ENCODE data around the gene AMOTL1.

DNA sequence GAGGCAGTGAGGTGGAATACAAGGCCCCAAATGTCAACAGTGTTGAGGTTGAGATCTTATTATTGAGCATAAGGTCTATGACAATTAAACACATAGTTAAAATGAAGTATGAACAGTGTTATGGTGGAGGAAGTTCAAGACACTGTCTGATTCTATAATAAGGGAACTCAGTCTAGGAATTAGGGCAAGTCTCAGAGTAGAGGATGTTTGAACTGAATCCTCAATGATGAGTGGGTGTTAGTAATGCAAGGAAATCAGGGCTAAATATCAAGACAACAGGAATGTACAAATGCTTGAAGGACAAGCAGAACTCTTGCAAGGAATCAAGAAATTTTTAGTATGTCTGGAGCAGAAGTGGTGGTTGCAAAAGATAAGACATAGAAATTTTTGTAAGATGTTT, 152.2 kb downstream of the AMOTL1 start:
- no peak for TF ChIP-seq FOXM1 (IDR thresholded peaks at IDR 0.05; ENCODE audit: low read depth)
- TF ChIP-seq POLR2AphosphoS5 (IDR thresholded peaks at IDR 0.05; ENCODE audit: low read depth, low read length): no peak
- no peak for TF ChIP-seq FOSL2 (IDR thresholded peaks at IDR 0.05; ENCODE audit: borderline replicate concordance, low read depth)
- no peak for TF ChIP-seq CTCF (IDR thresholded peaks at IDR 0.05)
- TF ChIP-seq YY1 (IDR thresholded peaks at IDR 0.05; ENCODE audit: low read depth): no peak
- TF ChIP-seq, protein P1, sequence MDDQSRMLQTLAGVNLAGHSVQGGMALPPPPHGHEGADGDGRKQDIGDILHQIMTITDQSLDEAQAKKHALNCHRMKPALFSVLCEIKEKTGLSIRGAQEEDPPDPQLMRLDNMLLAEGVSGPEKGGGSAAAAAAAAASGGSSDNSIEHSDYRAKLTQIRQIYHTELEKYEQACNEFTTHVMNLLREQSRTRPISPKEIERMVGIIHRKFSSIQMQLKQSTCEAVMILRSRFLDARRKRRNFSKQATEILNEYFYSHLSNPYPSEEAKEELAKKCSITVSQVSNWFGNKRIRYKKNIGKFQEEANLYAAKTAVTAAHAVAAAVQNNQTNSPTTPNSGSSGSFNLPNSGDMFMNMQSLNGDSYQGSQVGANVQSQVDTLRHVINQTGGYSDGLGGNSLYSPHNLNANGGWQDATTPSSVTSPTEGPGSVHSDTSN (IDR thresholded peaks at IDR 0.05): no peak
- no peak for TF ChIP-seq EP300 (IDR thresholded peaks at IDR 0.05; ENCODE audit: borderline replicate concordance in 1 of 2, low read depth in 1 of 2, low read length in 1 of 2)
- TF ChIP-seq, protein P2, sequence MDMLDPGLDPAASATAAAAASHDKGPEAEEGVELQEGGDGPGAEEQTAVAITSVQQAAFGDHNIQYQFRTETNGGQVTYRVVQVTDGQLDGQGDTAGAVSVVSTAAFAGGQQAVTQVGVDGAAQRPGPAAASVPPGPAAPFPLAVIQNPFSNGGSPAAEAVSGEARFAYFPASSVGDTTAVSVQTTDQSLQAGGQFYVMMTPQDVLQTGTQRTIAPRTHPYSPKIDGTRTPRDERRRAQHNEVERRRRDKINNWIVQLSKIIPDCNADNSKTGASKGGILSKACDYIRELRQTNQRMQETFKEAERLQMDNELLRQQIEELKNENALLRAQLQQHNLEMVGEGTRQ (IDR thresholded peaks at IDR 0.05; ENCODE audit: borderline replicate concordance, low read depth, low read length): no peak
- no peak for TF ChIP-seq GATA2 (CRISPR knock-in tag; IDR thresholded peaks at IDR 0.05)
- no peak for TF ChIP-seq TAF1 (IDR thresholded peaks at IDR 0.05; ENCODE audit: borderline replicate concordance, low read depth, low read length)
- TF ChIP-seq MAX (IDR thresholded peaks at IDR 0.05; ENCODE audit: low read depth): no peak
- no peak for TF ChIP-seq RFX5 (IDR thresholded peaks at IDR 0.05; ENCODE audit: low read length)
- TF ChIP-seq NFIC (IDR thresholded peaks at IDR 0.05; ENCODE audit: borderline replicate concordance): no peak
